HG02870 (cell line): ENCODE results near the gene OR5C1.
"Not testable (repeated sequence)": the region's sequence is repeated elsewhere in the genome, so short reads cannot be mapped to it uniquely, and the experiment has no call there.

Experiments
- ATAC-seq: cut with Tn5 transposase; IDR thresholded peaks from one replicate; pipeline ENCODE4 v1.9.1; 2021; ENCODE audit warnings: mild to moderate bottlenecking, moderate library complexity; ENCODE audit not compliant: unreplicated experiment

Gene OR5C1

GRCh38 chr9:122810306-122810946 lies 21.7 kb downstream of the OR5C1 start:
- peak; percentile 63 for ATAC-seq

GRCh38 chr9:122812736-122813135 lies 24.0 kb downstream of the OR5C1 start:
- no peak for ATAC-seq

- no peak for ATAC-seq
Observed at GRCh38 chr9:122814545-122814944, 25.8 kb downstream of the OR5C1 start.

DNA sequence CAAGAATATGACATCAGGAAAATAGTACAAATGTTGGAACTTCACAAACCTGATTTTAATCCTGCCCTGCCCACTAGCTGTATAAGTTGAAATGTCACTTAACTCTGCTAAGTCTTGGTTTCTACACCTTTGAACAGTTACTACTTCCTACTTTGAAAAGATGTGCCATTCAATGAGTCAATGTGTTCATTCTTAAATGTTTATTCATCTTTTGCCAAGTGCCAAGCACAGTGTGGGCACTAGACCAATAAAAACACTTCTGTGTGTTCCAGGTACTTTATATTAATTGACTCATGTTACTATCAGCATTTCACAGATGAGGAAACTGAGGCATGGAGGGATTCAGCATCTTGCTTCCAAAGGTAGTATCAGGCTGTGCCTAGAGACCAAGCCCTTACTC lies 26.8 kb downstream of the OR5C1 start:
- no peak for ATAC-seq

GRCh38 chr9:122816163-122816867 lies 27.6 kb downstream of the OR5C1 start:
- ATAC-seq = no peak

DNA sequence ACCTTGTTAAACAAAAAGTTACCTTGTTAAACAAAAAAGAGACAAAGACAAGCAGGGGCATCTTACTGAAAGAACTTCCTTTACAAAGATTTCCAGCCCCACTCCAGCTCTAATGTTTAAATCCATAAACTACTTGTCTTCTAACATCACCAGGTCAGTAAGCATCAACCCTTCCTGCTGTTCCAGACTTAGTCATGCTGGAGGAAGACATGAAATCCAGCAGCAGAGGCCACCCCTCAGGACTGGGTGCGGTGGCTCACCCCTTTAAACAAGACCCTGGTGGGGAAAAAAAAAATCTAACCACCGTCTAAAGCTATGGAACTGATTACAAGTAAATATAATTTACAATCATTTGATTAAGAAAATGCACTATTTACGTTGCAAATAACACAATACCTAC lies 30.6 kb downstream of the OR5C1 start:
- no peak for ATAC-seq

DNA sequence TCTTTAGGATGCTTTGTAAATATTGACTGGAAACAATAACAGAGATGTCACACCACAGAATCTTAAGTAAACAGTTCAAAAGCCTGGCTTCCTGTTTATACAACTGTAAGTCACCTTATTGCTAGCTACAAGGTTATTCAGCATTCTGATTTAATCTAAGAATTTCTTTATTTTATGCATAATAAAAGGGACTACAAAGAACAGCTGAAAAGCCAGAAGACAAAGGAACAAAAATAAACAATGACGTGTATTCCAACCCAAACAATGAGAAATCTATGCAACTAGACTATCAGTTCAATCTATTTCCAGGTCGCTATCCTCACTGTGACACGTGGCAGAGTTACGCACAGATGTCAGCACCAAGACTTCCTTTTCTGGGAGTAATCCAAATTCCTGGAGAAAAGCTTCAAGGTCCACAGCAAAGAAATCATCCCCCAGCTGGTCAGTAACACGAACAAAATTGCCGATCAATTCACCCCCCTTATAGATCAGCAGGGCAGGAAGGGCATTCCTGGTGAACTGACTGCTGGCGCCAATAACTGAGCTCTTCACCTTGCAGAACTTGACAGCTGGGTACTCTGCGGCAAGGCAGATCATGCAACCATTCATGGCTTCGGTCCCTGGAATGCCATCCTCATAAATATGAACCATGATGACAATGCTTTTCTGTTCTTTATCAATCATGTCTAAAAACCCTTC lies 31.2 kb downstream of the OR5C1 start:
- ATAC-seq = no peak

- no peak for ATAC-seq
Observed at GRCh38 chr9:122820490-122820845, 31.7 kb downstream of the OR5C1 start.

DNA sequence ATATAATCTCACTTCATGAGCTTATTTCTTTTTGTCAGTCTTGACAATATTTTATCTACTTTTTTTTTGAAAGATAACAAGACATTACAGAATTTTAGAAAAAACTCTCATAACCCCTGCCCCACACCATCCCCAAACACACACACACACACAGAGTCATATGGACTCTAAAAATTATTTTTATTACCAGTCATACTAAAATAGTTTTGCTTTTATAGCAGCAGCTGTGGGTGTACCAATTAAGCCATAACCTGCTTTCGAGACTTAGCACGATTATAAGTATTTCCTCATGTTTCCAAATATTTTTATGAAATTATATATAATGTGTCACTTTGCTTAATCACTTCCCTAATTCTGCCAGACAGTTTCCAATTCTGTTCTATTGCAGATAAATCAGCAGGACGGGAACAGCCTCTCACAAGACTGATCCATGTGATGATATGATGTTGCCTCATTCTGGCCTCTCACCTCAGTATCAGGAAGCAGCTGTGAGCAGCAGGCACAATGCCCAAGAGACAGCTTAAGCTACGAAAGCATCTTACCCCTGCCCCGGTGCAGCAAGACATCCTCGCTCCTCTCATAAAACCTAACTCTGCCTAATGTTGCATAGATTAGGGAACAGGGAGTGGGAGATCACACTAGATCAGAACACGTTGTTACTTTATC lies 32.7 kb downstream of the OR5C1 start:
- no peak for ATAC-seq

DNA sequence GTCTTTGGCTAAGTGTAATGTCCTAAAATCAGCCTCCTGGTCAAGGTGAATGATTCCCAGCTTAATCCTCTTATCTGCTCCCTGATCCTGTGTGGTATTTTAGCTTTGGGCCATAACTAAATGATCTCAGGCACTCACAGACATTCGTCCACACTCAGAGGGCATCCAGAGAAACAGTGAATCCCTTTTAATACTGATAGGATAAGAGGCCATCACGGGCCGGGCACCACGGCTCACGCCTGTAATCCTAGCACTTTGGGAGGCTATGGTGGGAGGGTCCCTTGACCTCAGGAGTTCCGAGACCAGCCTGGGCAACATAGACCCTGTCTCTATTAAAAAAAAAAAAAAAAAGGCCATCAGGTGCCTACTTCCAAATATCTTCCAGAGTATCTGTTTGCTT lies 33.3 kb downstream of the OR5C1 start:
- no peak for ATAC-seq

DNA sequence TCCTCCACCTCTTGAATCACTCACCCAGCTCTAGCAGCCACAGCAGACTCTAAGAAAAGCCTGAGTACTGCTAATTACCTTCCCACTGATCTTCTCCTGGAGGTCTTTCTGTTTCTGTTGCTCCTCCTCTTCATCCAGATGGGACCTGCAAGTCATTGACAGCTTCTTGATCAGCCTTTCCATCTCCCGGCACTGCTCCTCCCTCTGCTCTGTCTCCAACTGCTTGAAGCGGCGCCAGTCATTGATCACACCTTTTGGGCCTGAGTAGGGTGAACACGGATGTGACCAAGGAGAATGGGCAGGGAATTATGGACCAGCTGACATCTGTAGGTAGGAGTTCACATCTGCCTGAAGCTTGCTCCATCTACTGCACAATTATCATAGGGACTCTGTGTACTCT lies 34.2 kb downstream of the OR5C1 start:
- no peak for ATAC-seq

DNA sequence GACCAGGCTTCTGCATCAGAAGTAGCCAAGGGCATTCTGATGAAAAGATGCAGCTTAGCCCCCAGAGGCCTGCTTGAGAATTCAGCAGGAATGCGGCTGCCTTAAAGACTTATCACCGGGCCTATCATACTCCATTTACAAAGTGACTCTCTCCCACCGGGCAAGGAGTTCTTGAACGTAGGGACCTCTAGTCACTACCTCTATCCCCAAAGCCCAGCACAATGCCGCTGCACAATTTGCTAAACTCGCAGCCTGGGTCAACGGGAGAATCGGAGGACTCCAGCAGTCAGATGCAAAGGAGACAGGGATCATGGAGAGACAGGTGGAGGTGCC lies 39.0 kb downstream of the OR5C1 start:
- ATAC-seq = peak; percentile 22

DNA sequence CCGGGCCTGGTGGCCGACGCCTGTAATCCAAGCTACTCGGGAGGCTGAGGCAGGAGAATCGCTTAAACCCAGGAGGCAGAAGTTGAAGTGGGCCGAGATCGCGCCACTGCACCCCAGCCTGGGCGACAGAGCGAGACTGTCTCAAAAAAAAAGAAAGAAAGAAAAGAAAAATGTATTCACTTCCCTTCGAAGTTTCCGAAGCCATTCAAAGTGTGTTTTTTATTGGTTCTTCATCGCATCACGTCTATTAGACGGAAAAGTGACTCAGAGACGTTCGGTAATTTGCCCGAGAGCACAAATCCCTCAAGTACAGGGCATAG lies 40.2 kb downstream of the OR5C1 start:
- not testable (repeated sequence) for ATAC-seq

- ATAC-seq = no peak
Observed at GRCh38 chr9:122832194-122832593, 43.5 kb downstream of the OR5C1 start.

GRCh38 chr9:122835313-122835731 lies 46.6 kb downstream of the OR5C1 start:
- ATAC-seq = no peak

- no peak for ATAC-seq
Observed at GRCh38 chr9:122837266-122837850, 48.6 kb downstream of the OR5C1 start.

DNA sequence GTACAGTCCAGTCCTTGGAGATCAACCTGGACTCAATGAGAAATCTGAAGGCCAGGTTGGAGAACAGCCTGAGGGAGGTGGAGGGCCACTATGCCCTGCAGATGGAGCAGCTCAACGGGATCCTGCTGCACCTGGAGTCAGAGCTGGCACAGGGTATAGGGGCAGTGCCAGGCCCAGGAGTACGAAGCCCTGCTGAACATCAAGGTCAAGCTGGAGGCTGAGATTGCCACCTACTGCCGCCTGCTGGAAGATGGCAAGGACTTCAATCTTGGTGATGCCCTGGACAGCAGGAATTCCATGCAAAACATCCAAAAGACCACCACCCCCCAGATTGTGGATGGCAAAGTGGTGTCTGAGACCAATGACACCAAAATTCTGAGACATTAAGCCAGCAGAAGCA lies 49.7 kb downstream of the OR5C1 start:
- ATAC-seq = not testable (repeated sequence)
